Medulla oblongata (tissue), 1 donor: ENCODE data around the gene PAX8.

Source experiments
- DNase-seq: peaks from one replicate; pipeline ENCODE4 v3.0.0-alpha.2; 2015; ENCODE audit errors: extremely low spot score

PAX8 gene

DNA sequence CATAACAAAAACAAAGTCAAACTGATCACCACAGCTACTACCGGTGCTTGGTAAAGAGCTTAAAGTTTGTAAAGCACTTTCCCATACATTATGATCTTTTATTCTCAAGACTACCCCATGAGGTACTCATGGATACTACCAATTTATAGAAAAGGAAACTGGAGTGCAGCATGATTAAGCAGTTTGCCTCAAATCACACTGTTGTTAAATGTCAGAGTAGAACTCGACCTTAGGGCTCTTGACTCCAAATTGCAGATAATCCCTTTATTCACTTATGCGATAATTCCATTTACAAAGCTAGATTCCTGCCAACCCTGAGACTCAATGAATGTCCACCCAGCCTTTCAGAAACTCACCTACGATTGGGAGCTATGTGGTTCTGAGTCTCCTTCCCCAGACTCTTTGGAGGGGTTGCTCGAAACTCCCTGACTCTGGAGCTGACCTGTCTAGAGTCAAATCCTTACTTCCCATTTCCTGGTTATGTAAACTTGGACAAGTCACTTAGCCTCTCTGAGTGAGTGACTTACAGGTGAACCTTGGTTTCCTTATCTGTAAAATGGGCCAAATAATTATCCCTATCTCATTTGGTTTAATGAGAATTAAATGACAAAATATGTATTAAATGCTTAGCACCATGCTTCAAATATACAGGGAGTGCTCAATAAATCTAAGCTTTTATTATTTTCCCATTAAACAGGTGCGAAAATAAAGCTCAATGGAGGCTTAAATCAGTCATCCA is 57.6 kb downstream of the PAX8 start:
- DNase-seq, result no peak

DNA sequence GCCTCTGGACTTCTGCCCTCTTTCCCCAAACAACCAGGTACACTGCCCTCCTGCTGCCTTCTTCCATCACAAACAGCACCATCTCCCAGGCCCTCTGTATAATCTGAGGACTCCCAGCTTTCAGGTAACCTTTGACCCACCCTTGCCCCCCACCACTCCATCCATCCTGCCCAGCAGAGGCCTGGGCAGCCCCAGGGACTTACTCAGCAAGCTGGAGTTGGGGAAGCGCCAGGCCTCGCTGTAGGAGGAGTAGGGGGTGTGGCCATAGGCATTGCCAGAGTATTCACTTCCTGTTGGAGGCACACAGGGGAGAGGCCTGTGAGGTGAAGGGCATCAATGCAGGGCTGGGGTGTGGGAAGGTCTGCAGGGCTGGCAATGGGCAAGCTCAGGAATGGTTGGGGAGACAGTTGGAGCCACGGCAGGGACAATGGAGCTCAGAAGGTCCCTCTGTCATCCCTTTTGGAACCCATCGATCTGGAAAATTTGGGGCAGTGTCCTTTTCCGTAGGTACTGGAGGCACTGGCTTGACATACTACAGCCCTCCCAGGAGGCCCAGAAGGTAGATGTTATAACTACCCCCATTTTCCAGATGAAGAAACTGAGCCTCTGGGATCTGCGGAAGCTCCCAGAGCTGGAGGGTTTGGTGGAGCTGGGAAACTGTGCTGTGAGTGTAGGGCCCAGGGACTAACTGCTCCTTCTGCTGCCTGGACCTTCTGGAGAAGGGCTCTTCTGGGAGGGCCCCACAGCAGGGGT is 58.7 kb downstream of the PAX8 start:
- DNase-seq, result no peak

DNA sequence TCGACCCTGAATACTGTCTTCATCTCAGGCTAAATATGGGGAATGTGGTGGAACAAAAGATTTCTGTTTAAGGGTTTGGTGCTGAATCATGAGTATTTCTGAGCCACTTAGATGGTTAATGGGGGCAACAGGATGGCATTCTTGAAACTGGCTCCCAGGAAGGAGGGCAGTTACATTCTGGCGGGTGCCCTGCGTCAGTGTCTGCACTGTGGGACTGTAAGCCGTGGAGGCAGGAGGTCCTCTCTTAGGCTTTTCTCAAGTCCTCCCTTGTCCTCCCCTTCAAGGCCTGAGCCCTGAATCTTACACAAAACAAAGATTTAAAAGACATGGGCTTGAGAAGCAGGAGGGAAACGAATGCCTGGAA is 59.2 kb downstream of the PAX8 start:
- no peak for DNase-seq

DNA sequence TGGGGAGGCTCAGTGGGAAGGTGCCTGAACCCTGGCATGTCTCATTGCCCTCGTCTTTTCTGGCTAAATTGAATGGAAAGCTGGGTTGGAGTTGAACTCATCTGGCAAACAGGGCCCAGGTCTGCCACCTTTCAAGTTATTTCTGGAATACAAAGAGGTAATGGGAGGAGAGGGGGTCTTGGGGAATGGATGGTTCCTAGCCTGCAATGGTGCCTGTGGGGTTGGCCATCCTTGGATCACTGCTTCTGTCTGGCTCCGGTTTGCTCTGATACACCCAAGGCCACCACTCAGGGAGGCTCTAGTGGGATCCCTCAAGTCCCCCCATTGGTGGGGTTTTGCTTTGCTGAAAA is 59.7 kb downstream of the PAX8 start:
- DNase-seq, result no peak

DNA sequence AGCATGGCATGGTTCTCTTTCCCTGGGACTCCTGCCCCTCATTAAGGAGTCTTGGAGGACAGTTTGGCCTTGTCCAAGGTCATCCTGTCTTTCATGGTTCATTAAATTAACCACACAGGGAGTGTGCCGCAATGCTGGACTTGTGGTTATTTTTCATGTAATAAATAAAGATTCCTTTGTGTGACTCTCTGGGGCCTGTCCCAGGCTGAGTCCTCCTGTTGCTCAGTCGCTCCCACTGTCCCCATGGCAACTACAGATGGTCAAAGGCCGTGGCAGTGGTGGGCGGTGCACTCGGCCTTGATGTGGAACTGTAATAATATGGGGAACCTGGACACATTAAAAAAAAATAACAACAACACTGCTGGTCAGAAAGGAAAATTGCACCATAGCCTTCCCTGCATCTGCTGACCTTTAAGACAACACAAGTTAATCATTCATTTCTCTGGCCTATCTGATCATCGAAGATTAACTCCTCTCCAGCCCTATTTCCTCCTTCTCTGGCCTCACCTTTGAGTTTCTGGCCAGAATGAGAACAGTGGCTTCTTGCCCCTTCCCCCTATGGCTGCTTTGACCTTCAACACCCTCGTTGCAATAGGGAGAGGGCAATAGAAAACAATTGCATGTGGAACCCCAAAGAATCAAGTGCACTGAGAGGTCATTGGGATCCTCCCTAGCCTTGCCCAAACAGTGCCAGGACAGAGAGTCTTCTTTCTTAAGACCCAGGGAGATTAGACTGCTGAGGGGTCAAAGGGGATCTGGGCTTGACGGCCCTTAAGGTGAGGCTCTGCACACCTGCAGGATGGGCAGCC is 60.2 kb downstream of the PAX8 start:
- peak; percentile 46 for DNase-seq

DNA sequence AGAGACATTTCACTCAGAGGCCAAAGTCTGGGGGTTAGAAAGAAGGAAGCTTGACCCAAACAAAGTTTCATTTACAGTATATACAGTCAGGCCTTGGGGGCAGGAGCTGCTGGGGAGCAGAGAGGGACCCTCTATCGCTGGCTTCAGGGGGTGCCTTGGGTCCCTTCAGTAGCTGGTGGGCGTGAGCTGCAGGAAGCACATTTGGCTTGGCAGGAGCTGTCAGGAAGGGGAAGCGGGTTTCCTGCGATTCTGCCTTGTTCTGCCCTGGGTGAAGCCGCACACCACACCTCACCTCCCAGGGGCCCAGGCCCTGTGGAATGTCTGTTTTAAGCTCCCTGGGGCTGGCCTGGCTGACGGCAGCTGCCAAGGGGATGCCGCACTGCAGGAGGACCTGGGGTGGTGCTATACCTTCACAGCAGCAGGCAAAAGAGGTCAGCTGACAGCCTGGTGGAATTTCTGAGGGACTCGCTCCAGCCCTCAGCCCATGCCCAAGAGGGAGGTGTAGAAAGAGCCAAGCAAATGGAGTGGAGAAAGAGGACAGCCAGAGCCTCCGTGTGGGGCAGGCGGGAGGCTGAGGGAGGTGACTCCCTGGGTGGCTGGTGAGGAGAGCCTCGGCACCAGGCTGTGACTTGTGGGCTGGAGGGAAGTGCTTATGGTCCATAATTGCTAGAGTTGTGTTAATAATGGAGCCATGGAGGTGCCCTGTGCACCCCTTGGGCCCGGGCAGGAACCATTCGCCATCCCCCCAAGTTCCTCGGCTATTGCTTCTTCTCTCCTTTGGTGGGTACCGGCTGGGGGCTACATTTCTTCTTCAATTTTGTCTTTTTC is 61.1 kb downstream of the PAX8 start:
- no peak for DNase-seq

DNA sequence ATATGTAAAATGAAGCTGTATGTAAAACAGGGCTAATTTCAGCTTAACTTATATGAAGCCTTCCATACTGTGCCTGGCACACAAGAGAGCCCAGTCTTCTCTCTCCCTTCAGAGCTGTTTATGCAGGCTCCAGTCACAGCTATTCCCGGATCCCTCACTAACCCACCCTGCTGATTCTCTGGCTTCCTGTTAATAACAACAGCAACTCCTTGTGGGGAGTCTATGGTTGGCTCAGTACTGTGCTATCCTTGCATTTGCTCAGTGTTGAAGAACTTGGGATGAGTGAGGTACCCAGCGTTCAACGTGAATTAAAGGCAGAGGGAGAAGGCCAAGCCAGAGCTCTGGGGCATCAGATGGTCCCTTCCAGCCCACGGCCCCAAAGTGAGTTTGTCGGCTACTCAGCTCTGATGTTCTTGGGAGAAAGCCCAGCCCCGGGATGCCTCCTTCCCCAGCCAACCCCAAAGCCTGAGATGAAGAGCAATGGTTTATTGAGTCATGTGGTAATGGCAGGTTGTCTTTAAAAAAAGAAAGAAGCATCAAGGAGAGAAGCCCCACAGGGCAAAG is 61.7 kb downstream of the PAX8 start:
- no peak for DNase-seq

DNA sequence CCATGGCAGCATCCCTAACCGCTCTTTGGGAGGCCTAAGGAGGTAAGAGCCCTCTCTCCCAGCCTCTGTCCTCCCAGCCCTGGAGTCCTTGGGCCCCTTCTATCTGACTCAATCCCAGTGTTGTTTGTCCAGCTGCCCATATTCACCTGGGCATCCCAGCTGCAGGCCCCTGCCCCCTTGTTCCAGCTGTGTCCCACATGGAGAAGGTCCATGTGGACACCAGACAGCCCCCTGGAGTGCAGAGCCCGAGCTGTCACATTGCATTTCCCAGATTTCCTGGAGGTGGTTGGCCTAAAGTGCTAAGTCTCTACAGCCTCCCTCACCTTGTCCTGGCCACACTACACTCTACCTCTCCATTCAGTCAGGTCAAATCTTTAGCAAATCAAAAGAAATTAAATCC is 62.4 kb downstream of the PAX8 start:
- no peak for DNase-seq

DNA sequence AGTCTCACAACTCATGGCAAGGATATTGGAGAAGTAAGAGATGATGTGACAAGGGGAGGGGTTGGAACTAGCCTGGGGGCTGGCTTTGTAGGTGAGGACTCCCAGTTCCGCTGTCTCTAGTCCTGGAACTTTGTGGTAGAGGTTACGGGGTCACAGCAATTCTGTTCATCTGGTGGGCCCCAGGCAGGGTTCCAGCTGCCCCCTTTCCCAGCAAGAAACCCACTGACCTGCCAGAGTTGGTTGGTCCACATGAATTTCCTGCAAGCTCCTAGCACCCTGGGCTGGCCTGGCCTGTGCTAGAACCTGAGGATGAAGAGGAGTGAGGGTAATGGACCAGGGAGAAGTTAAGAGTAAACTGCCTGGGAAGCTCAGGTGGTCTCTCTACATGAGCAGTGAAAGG is 63.7 kb downstream of the PAX8 start:
- no peak for DNase-seq

DNA sequence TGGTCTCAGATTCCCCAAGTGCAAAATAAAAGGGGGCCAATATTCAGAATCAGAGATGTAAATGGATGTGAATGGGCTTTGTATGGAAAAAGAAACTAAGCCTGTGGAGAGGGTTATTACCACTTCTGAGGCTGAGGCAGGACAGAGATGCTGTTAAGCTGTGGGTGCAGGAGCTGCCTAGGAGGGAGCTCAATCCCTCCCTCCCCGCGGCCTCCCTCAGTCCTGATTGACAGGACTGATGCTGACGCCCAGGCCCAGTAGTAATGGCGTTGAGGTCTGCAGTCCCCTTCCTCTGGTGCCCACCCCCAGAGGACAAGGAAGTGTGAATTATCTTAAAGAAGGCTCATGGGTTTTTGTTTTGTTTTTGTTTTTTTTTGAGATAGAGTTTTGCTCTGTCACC is 64.6 kb downstream of the PAX8 start:
- no peak for DNase-seq

DNA sequence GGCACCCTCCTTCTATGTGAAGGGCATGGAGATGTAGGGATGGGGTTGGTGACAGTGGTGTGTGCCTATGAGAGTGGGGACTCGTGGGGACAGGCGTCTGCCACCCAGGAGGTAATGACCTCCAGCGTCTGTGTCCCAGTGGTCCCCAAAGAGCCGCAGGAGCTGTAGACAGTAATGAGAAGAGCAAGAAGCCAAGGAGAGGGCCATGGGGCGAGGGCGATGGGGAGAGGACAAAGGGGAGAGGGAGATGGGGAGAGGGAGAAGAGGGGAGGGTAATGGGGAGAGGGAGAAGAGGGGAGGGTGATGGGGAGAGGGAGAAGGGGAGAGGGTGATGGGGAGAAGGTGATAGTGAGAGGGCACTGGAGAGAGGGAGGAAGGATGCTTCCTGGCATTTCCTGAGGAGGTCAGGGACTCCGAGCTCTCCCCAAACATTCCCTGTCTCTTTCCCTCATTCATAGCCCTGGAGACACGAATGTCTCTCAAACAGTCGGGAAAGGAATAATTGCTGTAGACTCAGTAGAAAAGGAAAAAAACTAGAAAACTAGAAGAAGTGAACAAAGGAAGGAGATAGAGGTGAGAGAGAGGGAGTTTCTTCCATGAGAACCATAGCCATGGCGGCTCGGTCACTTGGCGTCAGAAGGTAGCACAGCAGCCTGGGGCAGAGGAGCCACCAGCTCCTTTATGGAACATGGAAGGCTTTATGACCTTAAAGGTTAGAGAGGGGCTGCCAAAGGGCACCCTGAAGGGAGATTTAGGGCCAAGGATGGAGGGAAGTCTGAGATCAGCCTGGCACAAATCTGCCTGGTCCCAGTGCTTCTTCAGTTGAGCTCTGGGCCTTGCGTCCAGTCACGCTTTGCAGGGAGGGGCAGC is 65.4 kb downstream of the PAX8 start:
- no peak for DNase-seq

DNA sequence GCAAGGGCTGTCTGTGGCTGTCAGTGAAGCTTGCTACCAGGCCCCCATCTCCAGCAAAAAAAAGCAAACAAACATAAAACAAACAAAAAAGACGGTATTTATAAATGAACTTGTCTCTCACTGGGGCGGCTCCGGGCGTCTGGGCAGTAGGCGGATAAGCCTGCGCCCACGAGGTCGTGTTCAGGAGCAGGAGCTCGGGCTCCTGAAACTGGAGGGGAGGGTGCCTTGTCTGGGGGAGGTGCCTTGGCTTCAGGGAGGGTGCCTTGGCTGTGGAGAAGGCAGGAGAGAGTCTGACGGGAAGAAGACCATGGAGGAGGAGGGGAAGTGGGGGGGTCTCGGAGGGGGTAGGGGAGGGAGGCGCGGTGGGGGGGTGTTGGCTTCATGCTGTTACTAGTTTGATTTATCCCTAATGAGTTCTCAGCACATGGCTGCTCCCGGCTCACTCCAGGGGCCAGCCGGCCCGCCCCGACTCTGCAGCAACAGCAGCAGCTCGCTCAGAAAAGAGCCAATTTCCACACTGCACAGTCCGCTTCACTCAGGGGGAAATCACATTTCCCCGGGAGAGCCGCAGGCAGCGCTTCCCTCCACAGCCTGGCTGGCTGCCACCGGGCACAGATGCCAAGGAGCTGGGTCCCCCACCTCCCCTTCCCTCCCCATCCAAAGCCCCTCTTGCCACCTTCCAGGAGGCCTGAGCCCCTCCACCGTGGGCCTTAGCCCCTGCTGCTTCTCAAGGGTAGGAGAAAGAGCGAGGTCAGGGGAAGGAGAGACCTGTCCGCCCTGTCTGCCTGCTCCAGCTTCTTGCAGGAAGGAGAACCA is 66.3 kb downstream of the PAX8 start:
- no peak for DNase-seq

DNA sequence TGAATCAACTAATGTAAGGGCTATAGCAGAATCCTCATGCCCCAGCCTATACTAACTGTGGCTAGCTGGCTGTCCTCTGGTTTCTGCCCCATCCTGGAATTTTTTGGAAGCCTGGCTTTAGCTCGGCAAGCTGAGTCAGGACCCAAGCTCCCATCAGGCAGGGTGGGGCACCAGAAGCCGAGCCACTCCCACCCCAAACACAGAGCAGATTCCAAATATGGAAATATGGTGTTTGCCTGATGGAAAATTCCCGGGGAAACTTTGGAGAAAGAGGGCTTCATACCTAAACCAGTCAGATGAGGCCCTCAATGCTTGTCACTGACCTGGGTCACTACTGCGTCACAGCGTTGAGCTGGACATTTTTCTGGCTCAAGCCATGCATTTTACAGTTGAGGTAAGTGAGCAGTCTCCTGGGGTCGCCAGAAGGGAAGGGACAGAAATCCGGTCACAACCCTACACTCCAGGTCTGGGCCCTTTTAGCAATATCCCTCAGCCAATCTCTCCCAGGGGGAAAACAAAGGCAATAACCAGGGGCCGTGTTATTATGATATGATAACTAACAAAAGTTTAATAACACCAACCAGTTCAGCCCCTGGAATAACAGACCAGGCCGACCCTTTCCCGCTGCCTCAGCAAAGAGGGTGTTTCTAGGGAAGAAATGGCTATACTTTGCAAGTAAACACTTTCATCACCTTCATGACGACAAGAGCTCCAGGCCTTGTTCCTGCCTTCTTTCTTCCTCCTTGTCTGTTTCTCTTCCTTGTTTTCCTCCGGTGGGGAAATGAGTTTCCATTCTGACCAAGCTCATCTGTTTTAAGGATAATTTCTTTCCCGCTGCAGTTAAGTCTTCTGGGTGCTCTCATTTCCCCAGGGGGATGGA is 67.3 kb downstream of the PAX8 start:
- DNase-seq, result no peak

DNA sequence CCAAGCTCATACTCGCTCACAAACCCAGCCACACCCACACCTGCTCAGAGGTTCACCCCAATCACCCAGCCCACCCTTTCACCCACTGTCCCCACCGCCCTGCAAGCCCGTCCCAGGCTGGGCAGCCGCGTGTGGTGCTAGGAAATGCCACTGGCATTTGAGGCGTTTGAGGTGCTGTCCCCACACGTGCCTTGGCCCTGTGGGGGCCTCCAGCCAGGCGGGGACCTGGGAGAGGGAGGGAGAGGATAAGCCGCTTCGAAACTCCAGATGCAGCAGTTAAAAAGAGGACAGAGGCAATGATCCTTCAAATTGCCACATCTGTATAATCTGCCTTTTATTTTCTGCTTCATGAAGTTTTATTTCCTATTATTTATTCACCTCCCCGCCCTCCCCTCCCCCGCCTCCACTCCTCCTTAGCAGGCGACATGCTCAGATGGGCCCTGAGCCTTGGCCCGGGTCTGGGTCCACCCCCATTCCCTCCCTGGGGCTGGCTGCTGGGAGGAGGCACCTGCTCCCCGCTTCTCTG is 69.0 kb downstream of the PAX8 start:
- no peak for DNase-seq

DNA sequence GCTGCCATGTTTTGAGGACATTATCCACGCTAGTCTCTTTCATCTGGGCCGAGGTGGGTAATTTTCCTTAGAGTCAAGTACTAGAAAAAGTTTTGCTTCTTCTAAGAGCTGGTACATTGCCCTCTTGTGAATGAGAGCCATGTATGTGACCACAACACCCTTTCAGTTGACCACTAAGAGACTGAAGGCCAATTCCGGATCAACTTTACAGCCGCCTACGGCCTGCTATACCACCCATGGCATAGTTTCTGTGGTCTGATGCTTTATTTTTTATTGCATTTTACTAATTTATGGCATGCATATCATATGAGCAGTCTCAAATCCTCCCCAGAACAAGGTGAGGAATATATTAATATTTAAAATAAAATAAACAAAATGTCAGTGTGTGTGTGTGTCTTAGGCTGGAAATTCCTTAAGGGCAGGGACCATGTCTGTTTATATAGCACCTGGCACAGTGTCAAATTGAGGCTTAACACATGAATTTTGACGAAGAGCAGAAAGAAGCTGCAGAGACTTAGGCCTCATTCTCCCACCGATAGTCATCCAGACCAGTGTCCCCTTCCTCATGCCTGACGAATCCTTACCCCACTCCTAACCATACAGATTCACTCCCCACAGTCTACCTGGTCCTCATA is 69.6 kb downstream of the PAX8 start:
- DNase-seq, result no peak

DNA sequence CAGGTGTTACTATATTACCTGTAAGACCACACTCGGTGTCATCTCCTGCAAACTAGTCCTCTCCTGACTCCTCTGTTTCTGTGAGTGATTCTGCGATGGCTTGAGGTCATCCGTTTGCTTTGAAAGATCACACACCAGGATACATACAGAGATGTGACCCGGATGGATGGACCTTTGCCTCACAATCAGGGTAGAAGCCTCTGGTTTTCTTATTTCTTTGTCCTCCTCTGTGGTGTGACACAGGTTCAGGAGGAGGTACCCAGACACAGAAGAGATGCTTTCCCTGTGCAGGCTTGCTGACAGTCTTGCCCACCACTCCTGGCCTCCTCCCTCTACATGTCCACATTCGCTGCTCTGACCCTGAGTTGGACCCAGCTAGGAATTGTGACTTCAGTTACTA is 70.3 kb downstream of the PAX8 start:
- DNase-seq, result no peak

DNA sequence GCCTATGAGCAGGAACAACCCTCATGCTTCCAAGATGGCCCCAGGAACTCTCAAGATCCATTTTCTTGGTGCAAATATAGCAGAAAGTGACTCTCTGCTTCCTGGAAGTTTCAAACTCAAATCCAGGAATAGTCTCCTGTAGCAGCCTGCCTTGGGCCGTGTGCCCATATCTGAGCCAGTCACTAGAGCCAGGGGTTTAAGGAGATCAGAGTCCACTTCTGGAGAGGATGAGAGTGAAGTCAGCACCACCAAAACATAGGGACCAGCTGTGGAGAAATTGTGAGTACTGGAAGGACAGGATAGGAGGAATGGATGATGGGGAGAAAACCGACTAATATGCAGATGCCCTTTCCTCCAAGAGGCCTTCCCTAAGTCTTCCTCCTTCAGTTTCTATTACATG is 71.7 kb downstream of the PAX8 start:
- no peak for DNase-seq

DNA sequence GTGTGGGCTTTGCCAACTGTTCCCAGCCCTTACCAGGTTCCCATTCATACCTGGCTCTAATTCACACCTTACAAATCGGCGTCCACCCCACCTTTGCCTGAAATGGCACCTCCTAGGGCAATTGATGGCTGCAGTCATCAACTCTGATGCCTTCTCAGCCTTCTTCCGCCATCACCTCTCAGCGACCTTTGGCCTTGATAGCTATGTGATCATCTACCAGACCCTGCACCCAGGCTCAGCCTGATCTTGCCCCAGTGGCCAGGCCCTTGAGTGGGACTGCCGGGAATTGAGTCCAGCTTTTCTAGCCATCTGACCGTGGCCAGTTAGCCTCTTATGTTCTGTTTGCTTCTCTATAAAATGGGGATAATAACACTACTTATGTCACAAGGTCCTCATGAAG is 72.5 kb downstream of the PAX8 start:
- no peak for DNase-seq
